ENCODE measurements around the gene AFDN. TPM values are rescaled to one million over a fixed set of nuclear protein-coding genes. Genes with fewer than 3 reads are reported as not detected.

AFDN gene
- polyA plus RNA-seq, 3 donors = 139 to 164 (median 157) TPM

DNA sequence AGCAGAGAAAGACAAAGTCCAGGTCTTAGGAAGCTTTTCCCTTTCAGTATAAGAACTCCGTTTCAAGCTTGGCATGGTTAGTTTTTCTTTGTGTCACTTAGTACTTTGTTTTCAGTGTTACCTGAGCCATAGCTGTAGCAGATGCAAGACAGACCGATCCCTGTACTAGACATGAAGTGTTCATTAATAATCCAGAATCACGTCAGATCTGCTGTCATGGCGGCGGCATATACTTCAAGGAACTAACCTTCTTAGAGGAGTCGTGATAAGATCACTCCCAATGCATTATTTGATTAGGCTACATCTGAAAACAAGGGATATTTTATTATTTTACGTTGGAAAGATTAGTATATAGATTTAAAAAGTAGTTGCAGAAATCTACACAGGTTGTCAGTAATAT lies 83.9 kb downstream of the AFDN start:
- DNase-seq (ENCODE audit: low read depth in 3 of 3, low spot score in 2 of 3) = no peak

DNA sequence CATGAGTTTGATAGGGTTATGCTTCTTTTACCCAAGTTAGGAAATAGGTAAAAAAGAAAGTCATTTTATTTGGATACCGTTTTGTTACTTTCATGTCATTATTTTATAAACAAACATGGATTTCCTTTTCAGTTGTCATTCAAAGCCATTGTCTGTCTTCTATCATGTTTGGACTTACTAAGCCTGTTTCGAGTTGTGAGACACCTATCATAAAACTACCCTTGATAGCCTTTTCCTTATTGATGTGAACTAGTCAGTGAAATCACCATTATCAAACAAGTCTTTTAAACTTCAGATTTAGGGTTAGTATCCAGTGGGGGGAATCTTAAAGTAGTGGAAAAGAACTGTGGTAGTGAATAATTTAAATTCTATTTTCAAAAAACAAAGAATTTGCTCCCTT lies 85.8 kb downstream of the AFDN start:
- no peak for DNase-seq (ENCODE audit: low read depth in 3 of 3, low spot score in 2 of 3)

GRCh38 chr6:167913699-167914098 lies 87.0 kb downstream of the AFDN start:
- DNase-seq (ENCODE audit: low read depth in 3 of 3, low spot score in 2 of 3) = no peak

GRCh38 chr6:167915139-167915538 lies 88.4 kb downstream of the AFDN start:
- no peak for DNase-seq (ENCODE audit: low read depth in 3 of 3, low spot score in 2 of 3)

GRCh38 chr6:167917551-167918154 lies 90.9 kb downstream of the AFDN start:
- DNase-seq (ENCODE audit: low read depth in 3 of 3, low spot score in 2 of 3) = no peak

DNA sequence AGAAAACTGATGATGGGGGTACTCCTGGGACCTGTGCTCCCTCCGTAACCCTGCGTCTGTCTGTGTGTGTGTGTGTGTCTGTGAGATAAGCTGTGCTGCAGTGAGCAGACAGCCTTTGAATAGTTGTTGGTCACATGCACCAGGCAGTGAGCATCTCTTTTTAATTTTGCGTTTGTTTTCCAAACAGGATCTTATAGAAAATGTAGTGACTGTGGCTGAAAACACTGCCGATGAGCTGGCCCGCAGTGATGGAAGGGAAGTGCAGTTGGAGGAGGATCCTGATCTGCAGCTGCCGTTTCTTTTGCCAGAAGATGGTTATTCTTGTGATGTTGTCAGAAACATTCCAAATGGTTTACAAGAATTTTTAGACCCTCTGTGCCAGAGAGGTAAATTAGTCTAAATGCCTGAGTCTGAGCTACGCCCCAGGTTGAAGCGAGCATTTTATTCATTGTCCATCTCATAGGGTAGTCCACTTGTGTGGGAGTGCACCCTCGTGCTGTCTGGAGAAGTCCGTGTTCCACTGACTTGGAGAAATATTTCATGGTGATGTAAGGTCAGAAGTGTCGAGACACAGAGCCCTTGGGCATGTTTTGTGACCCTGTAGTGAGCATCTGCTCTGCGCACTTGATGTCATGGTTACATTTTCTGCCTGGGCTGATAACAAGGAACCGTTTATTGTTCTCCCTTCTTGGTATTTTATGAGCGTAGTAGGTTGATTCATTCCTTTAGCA lies 92.0 kb downstream of the AFDN start:
- no peak for DNase-seq (ENCODE audit: low read depth in 3 of 3, low spot score in 2 of 3)

- DNase-seq (ENCODE audit: low read depth in 3 of 3, low spot score in 2 of 3) = no peak
Measured at GRCh38 chr6:167919349-167919748, 92.6 kb downstream of the AFDN start.

DNA sequence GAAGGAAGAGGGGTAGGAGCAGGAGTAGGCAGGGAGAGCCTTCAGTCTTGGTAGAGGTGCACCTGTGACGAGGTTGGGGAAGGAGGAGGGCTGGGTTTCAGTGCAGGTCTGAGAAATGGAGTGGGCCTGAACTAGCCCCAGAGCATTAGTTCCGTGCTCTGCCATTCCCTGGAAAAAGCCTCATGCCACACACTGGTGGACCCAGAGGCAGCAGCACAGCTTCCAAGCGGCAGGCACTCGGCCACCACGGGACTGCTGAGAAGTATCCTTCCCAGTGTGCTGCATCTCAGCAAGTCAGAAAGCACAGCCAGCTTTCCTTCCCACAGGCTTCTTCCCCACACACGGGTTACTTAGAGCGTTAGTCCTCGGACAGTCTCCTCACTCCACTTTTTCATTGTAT lies 93.5 kb downstream of the AFDN start:
- no peak for DNase-seq (ENCODE audit: low read depth in 3 of 3, low spot score in 2 of 3)

DNA sequence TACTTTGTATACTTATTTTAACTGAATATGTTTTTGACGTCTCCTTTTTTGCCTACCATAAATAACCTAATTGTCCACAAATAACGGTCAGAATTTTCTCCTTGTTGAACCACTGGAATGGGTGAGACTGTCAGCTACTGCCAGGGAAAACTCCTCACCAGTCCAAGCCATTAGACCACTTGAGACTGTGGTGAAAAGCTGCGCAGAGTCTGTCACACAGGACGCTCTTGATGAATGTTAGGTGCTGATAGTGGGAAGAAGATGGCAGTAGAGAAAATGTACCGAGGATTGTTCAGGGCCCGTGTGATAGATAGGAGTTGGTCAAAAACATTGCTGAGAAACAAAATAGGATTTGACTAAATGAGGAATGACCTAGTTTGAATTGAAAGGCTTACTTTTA lies 95.1 kb downstream of the AFDN start:
- DNase-seq (ENCODE audit: low read depth in 3 of 3, low spot score in 2 of 3) = no peak

GRCh38 chr6:167925026-167925425 lies 98.3 kb downstream of the AFDN start:
- DNase-seq (ENCODE audit: low read depth in 3 of 3, low spot score in 2 of 3) = no peak

DNA sequence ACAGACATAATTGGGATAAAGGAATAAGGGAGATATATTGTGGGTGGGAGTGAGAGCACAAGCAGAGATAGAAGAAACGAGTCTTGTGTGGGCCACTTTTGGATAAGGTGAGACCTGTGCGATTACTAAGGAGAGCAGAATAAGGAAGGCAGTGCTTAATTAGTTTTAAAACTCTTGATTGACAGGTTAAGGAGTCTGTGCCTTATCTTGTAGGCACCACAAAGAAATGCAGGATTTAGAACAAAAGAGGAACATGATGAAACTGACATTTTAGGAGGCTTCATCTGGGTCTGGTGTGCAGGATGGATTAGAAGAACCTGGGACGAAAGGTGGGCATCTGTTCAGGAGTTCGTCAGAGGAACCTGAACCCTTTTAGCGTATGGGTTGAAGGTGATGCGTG lies 100.5 kb downstream of the AFDN start:
- no peak for DNase-seq (ENCODE audit: low read depth in 3 of 3, low spot score in 2 of 3)

- no peak for DNase-seq (ENCODE audit: low read depth in 3 of 3, low spot score in 2 of 3)
Measured at GRCh38 chr6:167928111-167928510, 101.4 kb downstream of the AFDN start.

DNA sequence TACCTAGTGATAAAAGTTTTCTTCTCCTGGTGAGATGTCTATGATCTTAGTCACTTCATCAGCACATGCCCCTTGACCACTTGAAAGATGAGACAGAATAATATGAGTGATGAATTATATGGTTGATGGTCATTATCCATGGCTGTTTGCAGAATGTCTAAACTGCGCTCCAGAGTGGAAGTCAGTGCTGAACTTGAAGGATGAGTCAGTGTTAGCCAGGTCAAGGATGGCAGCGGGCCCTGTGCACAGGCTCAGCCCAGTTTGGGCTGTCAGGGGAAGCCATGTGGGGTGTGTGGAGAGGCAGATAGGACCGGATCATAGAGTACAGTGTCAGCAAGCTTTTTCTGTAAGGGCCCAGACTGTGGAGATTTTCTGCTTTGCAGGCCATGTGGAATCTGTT lies 103.6 kb downstream of the AFDN start:
- no peak for DNase-seq (ENCODE audit: low read depth in 3 of 3, low spot score in 2 of 3)

DNA sequence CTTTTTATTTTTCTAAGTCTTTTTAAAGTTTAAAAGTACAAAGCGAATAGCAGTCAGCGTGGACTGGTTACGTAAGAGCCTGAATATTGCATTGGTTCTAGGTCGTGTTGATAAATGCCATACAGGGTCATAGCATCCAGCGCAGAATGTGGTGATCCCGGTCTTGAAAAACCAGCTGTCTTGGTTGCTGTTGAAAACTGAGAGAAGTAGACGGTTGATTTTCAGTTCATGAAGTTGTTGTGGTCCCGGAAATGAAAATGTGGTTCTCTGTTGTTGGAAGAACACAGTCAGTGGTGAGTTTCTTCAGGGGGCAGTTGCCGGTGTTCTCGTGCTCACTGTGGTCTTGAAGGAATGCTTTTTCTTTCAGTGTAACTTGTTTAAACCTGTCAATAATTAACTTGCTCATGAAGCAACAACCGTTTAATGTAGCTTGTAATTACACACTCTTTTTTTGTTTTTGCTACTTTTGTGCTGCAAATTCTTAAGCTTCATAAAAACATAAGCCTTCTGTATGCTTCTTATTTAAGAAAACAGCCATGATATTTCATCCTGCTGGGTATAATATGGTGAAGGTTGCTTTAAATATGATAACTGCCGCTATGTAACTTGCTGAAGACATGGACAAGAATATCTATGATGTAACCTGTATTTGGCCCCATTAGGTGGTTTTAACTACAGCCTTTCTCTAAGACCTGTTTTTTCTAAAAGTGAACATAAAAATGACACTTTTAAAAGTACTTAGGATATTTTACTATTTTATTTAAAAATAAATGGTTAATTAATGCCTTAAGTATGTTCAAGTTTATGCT lies 106.0 kb downstream of the AFDN start:
- DNase-seq (ENCODE audit: low read depth in 3 of 3, low spot score in 2 of 3) = peak in 2 of 3 donors; percentile 31 to 45

DNA sequence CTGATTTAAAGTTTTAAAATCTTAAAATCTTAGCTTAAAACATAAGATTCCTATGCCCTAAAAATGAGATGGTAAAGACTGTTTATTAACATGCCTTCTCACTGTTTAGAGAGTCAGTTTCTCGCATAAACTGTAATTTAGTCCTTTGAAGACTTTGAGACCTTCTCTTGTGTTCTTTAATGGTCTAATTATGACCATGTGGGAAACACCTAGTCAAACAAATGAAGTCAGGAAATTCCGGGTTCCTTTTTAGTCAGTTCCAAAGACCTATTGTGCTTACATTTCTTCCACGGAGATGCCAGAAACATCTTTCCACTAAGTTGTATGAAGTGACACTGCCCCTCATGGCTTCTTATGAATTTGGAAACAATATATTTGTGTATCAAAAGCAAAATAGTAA lies 106.6 kb downstream of the AFDN start:
- no peak for DNase-seq (ENCODE audit: low read depth in 3 of 3, low spot score in 2 of 3)

DNA sequence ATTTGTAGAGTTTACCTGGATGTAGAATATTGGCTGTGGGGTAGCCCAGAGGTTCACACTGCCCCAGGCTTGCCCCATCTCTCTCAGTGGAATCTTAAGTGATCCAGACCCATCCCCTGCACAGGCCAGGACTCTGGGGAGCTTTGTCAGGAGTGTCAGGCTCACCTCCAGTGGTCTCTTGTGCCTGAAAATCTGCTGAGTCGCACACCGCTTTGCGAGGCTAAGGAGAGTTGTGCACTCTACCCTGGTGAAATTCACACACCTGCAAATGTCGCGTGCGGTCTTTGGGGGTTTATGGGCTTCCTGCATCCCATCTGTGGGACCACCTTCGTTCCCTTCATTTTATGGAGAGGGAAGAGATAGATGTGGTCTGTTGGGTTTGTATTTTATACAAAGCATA lies 107.1 kb downstream of the AFDN start:
- no peak for DNase-seq (ENCODE audit: low read depth in 3 of 3, low spot score in 2 of 3)

- DNase-seq (ENCODE audit: low read depth in 3 of 3, low spot score in 2 of 3) = peak in 1 of 3 donors; percentile 36
Measured at GRCh38 chr6:167934426-167934864, 107.7 kb downstream of the AFDN start.

DNA sequence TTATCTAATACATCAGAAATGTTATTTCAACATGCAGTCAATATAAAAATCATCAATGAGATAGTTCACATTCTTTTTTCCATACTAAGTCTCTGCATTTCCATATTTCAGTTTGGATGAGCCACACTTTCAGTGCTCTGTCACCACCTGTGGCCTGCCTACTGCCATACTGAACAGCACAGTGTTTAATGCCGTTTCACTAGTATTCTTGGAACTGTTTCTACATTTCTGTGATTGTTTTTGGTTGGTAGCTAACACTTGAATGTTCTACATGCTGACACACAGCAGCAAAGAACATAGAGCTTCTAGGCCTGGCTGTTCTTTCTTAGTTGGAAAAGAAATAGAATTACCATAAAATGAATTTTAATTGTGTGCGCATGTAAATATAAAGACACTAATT lies 109.3 kb downstream of the AFDN start:
- no peak for DNase-seq (ENCODE audit: low read depth in 3 of 3, low spot score in 2 of 3)

DNA sequence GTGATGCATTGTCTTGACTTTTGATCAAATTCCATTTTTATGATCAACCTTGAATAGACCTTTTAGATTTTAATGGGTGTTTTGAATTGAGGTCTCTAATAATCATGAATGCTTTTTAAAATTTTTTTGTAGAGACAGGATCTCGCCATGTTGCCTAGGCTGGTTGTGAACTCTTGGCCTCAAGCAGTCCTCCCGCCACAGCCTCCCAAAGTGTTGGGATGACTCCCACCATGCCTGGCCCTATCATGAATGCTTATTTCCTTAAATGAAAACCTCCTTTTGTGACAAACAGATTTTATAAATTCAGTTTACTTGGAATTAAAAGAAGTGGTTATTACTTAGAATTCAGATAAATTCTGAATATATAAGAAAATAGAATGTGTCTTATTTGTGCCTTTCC lies 110.6 kb downstream of the AFDN start:
- no peak for DNase-seq (ENCODE audit: low read depth in 3 of 3, low spot score in 2 of 3)

GRCh38 chr6:167937948-167938911 lies 111.5 kb downstream of the AFDN start:
- no peak for DNase-seq (ENCODE audit: low read depth in 3 of 3, low spot score in 2 of 3)

DNA sequence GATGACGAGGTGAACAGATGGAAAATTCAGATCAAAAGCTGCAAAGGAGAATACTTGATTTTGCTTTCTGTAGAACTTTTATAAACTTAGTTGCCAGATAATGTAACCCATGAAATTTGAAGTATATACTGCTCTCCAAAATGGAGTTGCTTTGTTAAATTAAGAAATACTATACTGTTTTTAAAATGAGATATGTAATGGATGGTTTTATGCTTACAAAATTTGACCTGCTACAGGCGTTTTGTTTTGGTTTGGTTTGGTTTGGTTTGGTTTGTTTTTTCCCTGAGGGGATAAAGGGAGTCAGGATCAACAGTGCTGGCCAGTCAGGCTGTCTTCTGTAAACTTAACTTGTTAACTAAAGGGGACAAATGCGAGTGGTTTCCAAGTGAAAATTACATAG lies 115.1 kb downstream of the AFDN start:
- DNase-seq (ENCODE audit: low read depth in 3 of 3, low spot score in 2 of 3) = no peak

All from right renal cortex interstitium (tissue), 3 donors.